Measurements from ENCODE around the gene JARID2.

Gene JARID2

DNA sequence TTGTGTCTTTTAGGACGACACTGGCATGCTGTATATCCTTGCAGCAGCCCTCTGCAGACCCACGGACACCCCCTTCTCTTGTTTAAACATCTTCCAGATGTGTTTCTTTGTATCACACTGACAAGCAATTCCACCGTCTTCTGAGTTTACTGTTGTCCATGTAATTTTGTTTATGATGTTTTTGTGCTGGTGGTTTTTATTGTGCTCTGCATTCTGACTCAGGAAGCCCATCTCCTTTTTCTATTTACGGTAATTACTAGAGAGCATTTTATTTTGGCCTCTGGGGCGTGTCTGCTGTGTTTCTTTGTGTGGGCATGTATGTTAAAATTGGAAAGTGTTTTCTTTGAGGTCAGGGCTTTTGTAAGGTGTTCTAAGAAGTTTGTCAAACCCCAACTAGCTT is 111.9 kb downstream of the JARID2 start:
- no peak for TF ChIP-seq JUND (IDR thresholded peaks at IDR 0.05; ENCODE audit: low read depth)
- no peak for DNase-seq (ENCODE audit: low read depth in 1 of 2, low spot score in 1 of 2)
- in situ Hi-C loops (cut with HindIII; ENCODE audit: low pct_unique_long_range_greater_than_20kb, low sequenced_read_pairs) = no loop called here

GRCh38 chr6:15358579-15359327 is 112.9 kb downstream of the JARID2 start:
- no peak for DNase-seq (ENCODE audit: low read depth in 1 of 2, low spot score in 1 of 2)
- in situ Hi-C loops (cut with HindIII; ENCODE audit: low pct_unique_long_range_greater_than_20kb, low sequenced_read_pairs) = no loop called here
- TF ChIP-seq JUND (IDR thresholded peaks at IDR 0.05; ENCODE audit: low read depth) = no peak

DNA sequence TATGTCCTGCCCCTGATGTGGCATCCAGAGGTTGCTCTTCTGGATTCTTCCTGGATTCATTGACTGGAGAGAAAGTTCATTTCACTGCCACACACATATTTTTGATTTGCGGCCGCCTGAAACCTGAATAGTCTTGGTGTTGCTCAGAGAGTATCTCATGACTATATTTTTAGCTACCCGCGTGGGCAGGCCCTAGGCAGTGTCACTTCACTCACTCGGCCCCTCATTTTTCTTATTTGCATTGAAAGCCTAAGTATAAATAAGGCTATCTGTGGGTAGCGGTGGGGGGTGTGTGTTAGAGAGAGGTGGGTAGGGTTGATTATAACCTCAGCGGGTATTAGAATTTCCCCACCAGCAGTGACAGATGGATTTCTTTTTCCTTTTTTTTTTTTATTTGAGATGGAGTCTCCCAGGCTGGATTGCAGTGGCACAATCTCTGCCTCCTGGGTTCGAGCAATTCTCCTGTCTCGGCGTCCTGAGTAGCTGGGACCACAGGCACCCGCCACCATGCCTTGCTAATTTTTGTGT is 113.5 kb downstream of the JARID2 start:
- TF ChIP-seq JUND (IDR thresholded peaks at IDR 0.05; ENCODE audit: low read depth) = no peak
- no peak for DNase-seq (ENCODE audit: low read depth in 1 of 2, low spot score in 1 of 2)
- in situ Hi-C loops (cut with HindIII; ENCODE audit: low pct_unique_long_range_greater_than_20kb, low sequenced_read_pairs) = no loop called here

DNA sequence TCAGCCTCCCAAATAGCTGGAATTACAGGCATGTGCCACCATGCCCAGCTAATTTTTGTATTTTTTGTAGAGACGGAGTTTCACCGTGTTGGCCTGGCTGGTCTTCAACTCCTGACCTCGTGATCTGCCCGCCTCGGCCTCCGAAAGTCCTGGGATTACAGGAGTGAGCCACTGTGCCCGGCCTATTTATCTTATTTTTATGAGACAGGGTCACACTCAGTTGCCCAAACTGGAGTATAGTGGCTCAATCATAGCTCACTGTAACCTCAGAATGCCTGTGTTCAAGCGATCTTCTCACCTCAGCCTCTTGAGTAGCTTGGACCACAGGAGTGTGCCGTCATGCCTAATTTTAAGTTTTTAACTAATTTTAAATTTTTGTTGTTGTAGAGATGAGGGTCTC is 114.4 kb downstream of the JARID2 start:
- no peak for DNase-seq (ENCODE audit: low read depth in 1 of 2, low spot score in 1 of 2)
- TF ChIP-seq JUND (IDR thresholded peaks at IDR 0.05; ENCODE audit: low read depth) = no peak
- in situ Hi-C loops (cut with HindIII; ENCODE audit: low pct_unique_long_range_greater_than_20kb, low sequenced_read_pairs) = no loop called here

- no peak for DNase-seq (ENCODE audit: low read depth in 1 of 2, low spot score in 1 of 2)
- TF ChIP-seq JUND (IDR thresholded peaks at IDR 0.05; ENCODE audit: low read depth) = no peak
- in situ Hi-C loops (cut with HindIII; ENCODE audit: low pct_unique_long_range_greater_than_20kb, low sequenced_read_pairs) = no loop called here
These were observed 115.3 kb downstream of the JARID2 start for GRCh38 chr6:15361197-15361596.

DNA sequence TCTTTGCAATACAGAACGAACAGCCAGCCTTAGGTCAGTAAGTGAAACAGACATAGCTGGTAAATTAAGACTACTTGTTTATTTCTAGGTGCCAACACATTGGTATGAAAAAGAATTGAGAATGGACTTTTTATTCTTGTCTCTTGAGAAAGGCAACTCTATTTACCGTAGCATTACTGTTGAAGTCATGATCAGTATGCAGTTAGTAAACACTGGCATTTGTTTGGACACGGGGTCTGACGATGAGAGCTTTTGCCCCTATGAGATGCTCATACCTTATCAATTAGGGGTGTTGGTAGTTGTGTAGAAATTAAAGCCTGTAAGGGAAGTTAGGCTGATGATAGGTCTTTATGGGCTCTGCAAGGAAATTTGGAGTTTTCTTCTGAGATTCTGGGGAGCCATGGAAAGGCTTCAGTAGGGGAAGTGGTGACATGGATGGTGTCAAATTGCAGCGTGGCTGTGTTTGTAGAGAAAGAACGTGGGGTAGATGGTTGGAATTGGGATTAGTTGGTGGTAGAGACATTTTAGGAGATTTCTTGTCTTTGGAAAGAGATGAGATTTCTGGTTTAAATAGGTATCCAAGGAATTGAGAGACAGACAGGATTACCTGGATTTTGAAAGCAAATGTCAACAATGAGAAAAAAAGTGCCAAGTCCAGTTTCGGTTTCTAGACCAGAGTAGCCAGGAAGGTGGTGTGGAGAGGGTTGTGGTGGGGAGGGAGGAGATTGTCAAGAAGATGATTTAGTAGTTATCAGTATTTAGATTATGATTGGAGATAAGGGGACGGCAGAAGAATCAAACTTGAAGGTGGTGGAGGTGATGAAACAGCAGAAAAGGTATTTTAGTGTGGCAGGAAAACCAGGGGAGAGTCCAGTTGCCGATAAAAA is 116.6 kb downstream of the JARID2 start:
- in situ Hi-C loops (cut with HindIII; ENCODE audit: low pct_unique_long_range_greater_than_20kb, low sequenced_read_pairs) = no loop called here
- DNase-seq (ENCODE audit: low read depth in 1 of 2, low spot score in 1 of 2) = peak in 1 of 2 experiments; percentile 19
- no peak for TF ChIP-seq JUND (IDR thresholded peaks at IDR 0.05; ENCODE audit: low read depth)

DNA sequence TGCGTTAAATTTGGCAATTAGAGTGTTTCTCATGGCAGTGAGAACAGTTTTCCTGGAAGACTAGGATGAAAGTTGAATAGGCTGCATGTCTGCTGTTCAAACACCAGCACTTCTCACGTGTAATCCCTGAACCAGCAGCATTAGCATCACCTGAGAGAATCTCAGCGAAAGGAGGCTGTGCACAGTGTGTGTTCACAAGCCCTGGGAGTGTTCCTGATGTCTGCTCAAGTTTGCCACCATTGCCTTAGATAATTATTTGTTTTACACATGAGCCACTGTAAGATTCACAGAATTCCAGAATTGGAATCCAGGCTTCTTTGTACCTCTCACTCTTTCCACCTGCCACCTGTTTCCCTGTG is 117.3 kb downstream of the JARID2 start:
- DNase-seq (ENCODE audit: low read depth in 1 of 2, low spot score in 1 of 2) = no peak
- TF ChIP-seq JUND (IDR thresholded peaks at IDR 0.05; ENCODE audit: low read depth) = no peak
- in situ Hi-C loops (cut with HindIII; ENCODE audit: low pct_unique_long_range_greater_than_20kb, low sequenced_read_pairs) = no loop called here

GRCh38 chr6:15363523-15364400 is 117.9 kb downstream of the JARID2 start:
- DNase-seq (ENCODE audit: low read depth in 1 of 2, low spot score in 1 of 2) = no peak
- TF ChIP-seq JUND (IDR thresholded peaks at IDR 0.05; ENCODE audit: low read depth) = no peak
- in situ Hi-C loops (cut with HindIII; ENCODE audit: low pct_unique_long_range_greater_than_20kb, low sequenced_read_pairs) = no loop called here

GRCh38 chr6:15364401-15365037 is 118.7 kb downstream of the JARID2 start:
- no peak for DNase-seq (ENCODE audit: low read depth in 1 of 2, low spot score in 1 of 2)
- in situ Hi-C loops (cut with HindIII; ENCODE audit: low pct_unique_long_range_greater_than_20kb, low sequenced_read_pairs) = no loop called here
- no peak for TF ChIP-seq JUND (IDR thresholded peaks at IDR 0.05; ENCODE audit: low read depth)

GRCh38 chr6:15365273-15365687 is 119.4 kb downstream of the JARID2 start:
- in situ Hi-C loops (cut with HindIII; ENCODE audit: low pct_unique_long_range_greater_than_20kb, low sequenced_read_pairs) = no loop called here
- peak in 1 of 2 experiments; percentile 15 for DNase-seq (ENCODE audit: low read depth in 1 of 2, low spot score in 1 of 2)
- TF ChIP-seq JUND (IDR thresholded peaks at IDR 0.05; ENCODE audit: low read depth) = no peak

DNA sequence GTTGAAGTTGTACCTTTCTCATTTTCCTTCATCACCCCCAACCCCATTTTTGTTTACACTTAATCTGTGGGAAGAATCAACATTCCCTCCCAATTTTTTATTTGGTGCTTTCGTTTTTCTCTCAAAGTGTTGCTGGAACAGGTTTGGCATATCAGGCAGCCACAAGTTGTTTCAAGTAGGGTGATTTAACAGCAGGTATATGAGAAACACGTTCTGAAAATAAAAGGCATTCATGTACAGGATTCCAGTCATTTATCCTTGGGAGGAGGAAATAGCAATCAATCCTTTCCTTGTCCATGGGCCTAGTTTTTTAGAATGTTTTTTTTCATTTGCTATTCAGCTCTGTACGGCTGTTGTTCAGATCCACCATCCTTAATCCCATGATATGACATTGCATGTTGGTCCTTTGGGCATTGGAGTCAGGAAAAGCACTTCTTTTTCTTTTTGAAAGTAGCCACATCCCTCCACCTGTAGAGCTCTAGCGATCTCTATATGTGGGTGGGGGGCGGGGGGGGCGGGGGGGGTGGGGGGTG is 120.2 kb downstream of the JARID2 start:
- in situ Hi-C loops (cut with HindIII; ENCODE audit: low pct_unique_long_range_greater_than_20kb, low sequenced_read_pairs) = no loop called here
- TF ChIP-seq JUND (IDR thresholded peaks at IDR 0.05; ENCODE audit: low read depth) = no peak
- DNase-seq (ENCODE audit: low read depth in 1 of 2, low spot score in 1 of 2) = peak in 1 of 2 experiments; percentile 13

All from T47D (cell line).